Mucosa of rectum (tissue), 2 donors: ENCODE measurements around the gene UNKL.
A peak's percentile ranks its signal among the peaks of the same experiment; 100 is the strongest.

Source experiments
- H3K27ac ChIP-seq, 2 donors: one replicate each; pipeline ENCODE4 v1.7.0; 2013; ENCODE audit warnings: inconsistent platforms in 2 of 2, low read depth in 2 of 2, low read length in 2 of 2
- H3K27me3 ChIP-seq, 2 donors: one replicate each; pipeline ENCODE4 v1.7.0; 2013; ENCODE audit warnings: low read length in 2 of 2; ENCODE audit not compliant: control insufficient read depth in 2 of 2, insufficient read depth in 2 of 2
- H3K36me3 ChIP-seq, 2 donors: one replicate each; pipeline ENCODE4 v1.7.0; 2013; ENCODE audit warnings: low read length in 2 of 2; ENCODE audit not compliant: control insufficient read depth in 2 of 2, insufficient read depth in 2 of 2
- H3K4me1 ChIP-seq, 2 donors: one replicate each; pipeline ENCODE4 v1.7.0; 2013; ENCODE audit warnings: low read length in 2 of 2, mild to moderate bottlenecking in 1 of 2; ENCODE audit not compliant: control insufficient read depth in 2 of 2, insufficient read depth in 2 of 2
- H3K4me3 ChIP-seq, 2 donors: one replicate each; pipeline ENCODE4 v1.7.0; 2013; ENCODE audit warnings: low read length in 2 of 2
- H3K9ac ChIP-seq, 2 donors: one replicate each; pipeline ENCODE4 v1.7.0; 2013; ENCODE audit warnings: low read length in 2 of 2, low read depth in 1 of 2, mild to moderate bottlenecking in 1 of 2
- H3K9me3 ChIP-seq, 2 donors: one replicate each; pipeline ENCODE4 v1.7.0; 2013; ENCODE audit warnings: low read length in 2 of 2; ENCODE audit not compliant: control insufficient read depth in 2 of 2
- donor health status: healthy.
- donor health status: Normal muscosa, but diverticular disease.

The UNKL gene

GRCh38 chr16:1354815-1355540 is 59.5 kb downstream of the UNKL start:
- Histone ChIP-seq H3K27ac (no peak overlapping the region), H3K9me3 (no peaks in the 10 kb centered on the region), H3K4me1 (peaks cover 14 to 20% of the 10 kb centered on the region in 2 donors), H3K9ac (no peak overlapping the region), H3K4me3 (no peak overlapping the region), H3K36me3 (peaks cover 0 to 8% of the 10 kb centered on the region in 2 donors), H3K27me3 (no peaks in the 10 kb centered on the region)

GRCh38 chr16:1351582-1352362 is 62.7 kb downstream of the UNKL start, which contains the start of the genes GNPTG and TSR3:
GNPTG (plus strand) TSS chr16:1351931; CDS start chr16:1351966, 35 bp downstream.
TSR3 (minus strand) TSS chr16:1351878; CDS start chr16:1351804, 74 bp downstream.
- H3K27ac ChIP-seq: peak within 1 kb of the TSS in 1 of 2 donors; percentile 63
- peak within 1 kb of the TSS; percentile 70 to 83 for H3K9ac ChIP-seq
- peaks cover 14 to 20% of the 10 kb centered on the region in 2 donors for H3K4me1 ChIP-seq
- no peaks in the 10 kb centered on the region for H3K9me3 ChIP-seq
- H3K36me3 ChIP-seq: peaks cover 0 to 20% of the 10 kb centered on the region in 2 donors
- peak within 1 kb of the TSS; percentile 86 to 91 for H3K4me3 ChIP-seq
- H3K27me3 ChIP-seq: no peaks in the 10 kb centered on the region

- Histone ChIP-seq H3K27me3 (no peaks in the 10 kb centered on the region), H3K9me3 (no peaks in the 10 kb centered on the region), H3K9ac (peak overlapping the region; percentile 70 to 83), H3K36me3 (peaks cover 0 to 20% of the 10 kb centered on the region in 2 donors), H3K27ac (peak overlapping the region in 1 of 2 donors; percentile 63), H3K4me3 (peak overlapping the region; percentile 86 to 91), H3K4me1 (peaks cover 14 to 20% of the 10 kb centered on the region in 2 donors)
Observed at GRCh38 chr16:1351215-1351581, 63.3 kb downstream of the UNKL start.

GRCh38 chr16:1350691-1351090 is 63.8 kb downstream of the UNKL start:
- H3K9ac ChIP-seq: peak overlapping the region; percentile 70 to 83
- peaks cover 14 to 20% of the 10 kb centered on the region in 2 donors for H3K4me1 ChIP-seq
- H3K27me3 ChIP-seq: no peaks in the 10 kb centered on the region
- H3K9me3 ChIP-seq: no peaks in the 10 kb centered on the region
- H3K36me3 ChIP-seq: peaks cover 0 to 20% of the 10 kb centered on the region in 2 donors
- no peak overlapping the region for H3K27ac ChIP-seq
- peak overlapping the region; percentile 86 to 91 for H3K4me3 ChIP-seq

- no peaks in the 10 kb centered on the region for H3K27me3 ChIP-seq
- H3K9ac ChIP-seq: no peak overlapping the region
- H3K27ac ChIP-seq: no peak overlapping the region
- H3K4me1 ChIP-seq: peaks cover 14 to 20% of the 10 kb centered on the region in 2 donors
- H3K36me3 ChIP-seq: peaks cover 0 to 20% of the 10 kb centered on the region in 2 donors
- H3K9me3 ChIP-seq: no peaks in the 10 kb centered on the region
- H3K4me3 ChIP-seq: no peak overlapping the region
Observed at GRCh38 chr16:1349951-1350350, 64.6 kb downstream of the UNKL start.

- Histone ChIP-seq H3K9me3 (no peaks in the 10 kb centered on the region), H3K27me3 (no peaks in the 10 kb centered on the region), H3K27ac (no peak overlapping the region), H3K4me3 (no peak overlapping the region), H3K9ac (no peak overlapping the region), H3K36me3 (peaks cover 0 to 18% of the 10 kb centered on the region in 2 donors), H3K4me1 (peaks cover 14 to 21% of the 10 kb centered on the region in 2 donors)
Observed at GRCh38 chr16:1349351-1349750, 65.2 kb downstream of the UNKL start.

GRCh38 chr16:1348926-1349325 is 65.6 kb downstream of the UNKL start:
- peaks cover 0 to 18% of the 10 kb centered on the region in 2 donors for H3K36me3 ChIP-seq
- no peaks in the 10 kb centered on the region for H3K27me3 ChIP-seq
- no peaks in the 10 kb centered on the region for H3K9me3 ChIP-seq
- H3K9ac ChIP-seq: no peak overlapping the region
- H3K27ac ChIP-seq: no peak overlapping the region
- no peak overlapping the region for H3K4me3 ChIP-seq
- H3K4me1 ChIP-seq: peaks cover 16 to 25% of the 10 kb centered on the region in 2 donors

GRCh38 chr16:1348441-1348840 is 66.1 kb downstream of the UNKL start:
- Histone ChIP-seq H3K4me1 (peaks cover 20 to 30% of the 10 kb centered on the region in 2 donors), H3K4me3 (no peak overlapping the region), H3K27ac (no peak overlapping the region), H3K27me3 (no peaks in the 10 kb centered on the region), H3K9me3 (no peaks in the 10 kb centered on the region), H3K36me3 (peaks cover 0 to 18% of the 10 kb centered on the region in 2 donors), H3K9ac (no peak overlapping the region)

GRCh38 chr16:1347962-1348361 is 66.5 kb downstream of the UNKL start:
- Histone ChIP-seq H3K9me3 (no peaks in the 10 kb centered on the region), H3K4me3 (no peak overlapping the region), H3K36me3 (peaks cover 0 to 18% of the 10 kb centered on the region in 2 donors), H3K4me1 (peaks cover 23 to 32% of the 10 kb centered on the region in 2 donors), H3K27me3 (no peaks in the 10 kb centered on the region), H3K9ac (no peak overlapping the region), H3K27ac (no peak overlapping the region)

- no peak overlapping the region for H3K27ac ChIP-seq
Observed at GRCh38 chr16:1347286-1347855, 67.1 kb downstream of the UNKL start.

More at GRCh38 chr16:1347286-1347855, 67.1 kb downstream of the UNKL start:
- H3K4me1 ChIP-seq: peaks cover 23 to 31% of the 10 kb centered on the region in 2 donors
- no peak overlapping the region for H3K4me3 ChIP-seq
- H3K36me3 ChIP-seq: peaks cover 0 to 18% of the 10 kb centered on the region in 2 donors
- no peaks in the 10 kb centered on the region for H3K9me3 ChIP-seq
- no peak overlapping the region for H3K9ac ChIP-seq
- no peaks in the 10 kb centered on the region for H3K27me3 ChIP-seq
